ENCODE results near the gene THEMIS.
"Not testable (repeated sequence)": the region's sequence is repeated elsewhere in the genome, so short reads cannot be mapped to it uniquely, and the experiment has no call there.

Gene THEMIS

DNA sequence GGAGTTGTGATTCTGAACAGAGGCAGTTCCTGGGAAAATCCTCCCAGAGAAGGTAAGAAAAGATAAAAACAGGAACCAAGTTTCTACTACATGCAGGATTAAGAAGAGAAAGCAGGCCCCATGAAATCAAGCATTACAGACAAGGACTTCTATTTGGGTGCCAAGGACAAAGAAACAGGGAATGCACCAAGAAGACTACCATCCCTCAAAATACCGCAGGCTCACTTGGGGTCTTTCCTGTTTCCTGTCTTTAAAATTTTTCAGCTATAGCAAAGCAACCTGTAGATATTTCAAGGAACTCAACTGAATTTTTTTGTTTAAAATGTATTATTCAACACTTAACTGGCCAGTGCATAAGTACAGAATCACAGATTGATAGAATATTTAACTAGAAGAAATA is 107.5 kb downstream of the THEMIS start:
- DNase-seq, result no peak

DNA sequence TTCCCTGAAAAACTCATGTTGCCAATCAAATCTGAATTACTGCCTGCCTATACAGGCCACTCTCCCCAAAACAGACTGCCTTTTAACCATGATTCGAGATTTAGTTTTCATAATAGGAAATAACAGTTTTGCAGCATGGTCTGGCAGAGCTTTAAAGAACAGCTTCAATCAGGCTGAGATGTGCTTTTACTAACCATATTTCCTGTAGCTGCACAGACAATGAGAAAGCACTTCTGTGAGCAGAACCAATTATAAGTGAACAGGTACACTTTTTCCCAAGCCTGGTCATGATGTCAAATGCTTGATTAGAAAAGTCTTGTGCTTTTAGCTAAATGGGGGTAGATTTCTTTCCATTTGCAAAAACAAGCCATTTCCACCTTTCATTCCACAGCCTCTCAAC is 108.2 kb downstream of the THEMIS start:
- no peak for DNase-seq

DNA sequence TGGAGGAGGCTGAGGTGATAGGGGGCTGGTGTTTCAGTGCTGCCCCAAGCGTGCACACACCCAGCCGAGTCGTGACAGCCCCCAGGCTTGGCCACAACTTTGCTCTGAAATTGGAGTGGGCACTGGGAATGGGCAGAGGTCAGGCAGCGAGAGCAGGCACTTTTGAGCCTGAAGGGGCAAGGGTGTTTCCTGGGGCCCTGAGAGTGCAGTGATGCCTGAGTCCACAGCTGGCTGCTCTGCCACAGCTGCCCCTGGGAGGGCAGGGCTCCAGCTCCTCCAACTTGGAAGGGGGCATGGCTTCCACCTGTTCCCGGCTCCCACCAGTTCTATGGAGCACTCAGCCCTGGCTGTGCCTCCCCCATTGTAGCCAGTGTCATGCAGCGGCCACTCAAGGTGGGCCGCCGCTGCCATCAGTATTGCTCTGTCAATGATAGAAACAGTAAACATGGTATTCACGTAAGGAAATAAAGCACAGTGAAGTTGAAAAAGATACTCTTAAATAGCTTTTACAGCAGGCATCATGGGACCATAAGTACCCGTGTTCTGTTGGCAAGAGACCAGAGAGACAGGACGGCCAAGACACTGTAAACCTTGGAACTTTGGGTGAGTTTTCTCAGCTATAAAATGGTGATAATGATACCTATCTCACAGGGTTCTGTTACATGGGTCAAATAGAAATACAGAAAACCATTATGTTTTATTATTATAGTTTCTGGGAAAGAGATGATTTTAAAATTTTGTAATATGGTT is 108.9 kb downstream of the THEMIS start:
- DNase-seq, result no peak

DNA sequence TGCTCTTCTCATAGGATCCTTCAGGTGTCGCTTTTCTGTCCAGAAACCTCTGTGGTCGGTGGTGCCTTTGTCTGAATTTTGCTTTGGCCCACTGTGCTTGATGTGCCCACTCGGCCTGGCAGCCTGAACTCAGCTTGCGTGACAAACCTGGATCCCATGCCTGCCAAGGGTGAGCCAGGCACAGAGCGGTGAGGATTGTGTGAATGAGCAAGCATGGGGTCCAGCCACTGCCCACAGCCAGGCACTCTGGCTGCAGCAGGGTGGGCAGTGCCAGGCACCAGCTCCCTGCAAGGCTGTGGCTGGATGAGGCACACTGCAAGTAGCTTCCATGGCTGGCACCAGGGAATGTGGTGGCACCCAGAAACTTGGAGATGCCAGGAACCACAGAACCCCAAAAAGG is 110.3 kb downstream of the THEMIS start:
- no peak for DNase-seq

DNA sequence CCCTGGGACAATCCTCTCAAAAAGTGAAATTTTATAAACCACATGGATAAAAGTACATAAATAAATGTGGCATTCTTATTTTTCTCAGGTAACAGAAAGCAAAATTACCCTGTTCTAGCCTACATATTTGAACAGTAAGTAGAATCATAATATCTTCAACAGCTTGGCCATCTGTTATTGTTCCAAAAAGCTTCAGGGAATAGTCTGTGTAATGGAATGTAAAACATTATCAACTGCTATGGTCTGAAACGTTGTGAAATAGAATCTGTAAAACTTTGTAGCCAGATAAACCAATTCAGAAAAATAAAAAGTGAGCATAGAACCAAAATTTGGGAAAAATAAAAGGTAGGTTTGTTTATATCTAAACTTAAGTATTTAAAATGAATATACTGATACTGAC is 114.7 kb downstream of the THEMIS start:
- no peak for DNase-seq

DNA sequence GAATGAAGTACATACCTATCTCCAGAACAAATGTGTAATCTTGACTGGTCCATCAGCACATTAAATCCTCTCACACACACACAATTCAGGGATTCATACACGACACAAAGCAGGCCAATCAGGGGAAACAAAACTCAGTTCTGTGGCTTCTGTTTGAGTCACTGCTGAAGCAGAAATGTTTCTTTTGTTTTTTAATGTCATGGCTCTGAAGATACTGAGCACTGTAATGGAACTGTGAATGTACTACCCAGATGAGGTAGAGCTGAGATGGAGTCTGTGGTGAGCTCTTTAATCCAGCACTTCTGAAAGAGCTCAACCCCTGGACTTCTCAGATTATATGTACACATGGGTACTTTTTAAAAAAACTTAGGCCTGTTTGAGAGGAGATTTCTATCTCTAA is 116.4 kb downstream of the THEMIS start:
- no peak for DNase-seq

DNA sequence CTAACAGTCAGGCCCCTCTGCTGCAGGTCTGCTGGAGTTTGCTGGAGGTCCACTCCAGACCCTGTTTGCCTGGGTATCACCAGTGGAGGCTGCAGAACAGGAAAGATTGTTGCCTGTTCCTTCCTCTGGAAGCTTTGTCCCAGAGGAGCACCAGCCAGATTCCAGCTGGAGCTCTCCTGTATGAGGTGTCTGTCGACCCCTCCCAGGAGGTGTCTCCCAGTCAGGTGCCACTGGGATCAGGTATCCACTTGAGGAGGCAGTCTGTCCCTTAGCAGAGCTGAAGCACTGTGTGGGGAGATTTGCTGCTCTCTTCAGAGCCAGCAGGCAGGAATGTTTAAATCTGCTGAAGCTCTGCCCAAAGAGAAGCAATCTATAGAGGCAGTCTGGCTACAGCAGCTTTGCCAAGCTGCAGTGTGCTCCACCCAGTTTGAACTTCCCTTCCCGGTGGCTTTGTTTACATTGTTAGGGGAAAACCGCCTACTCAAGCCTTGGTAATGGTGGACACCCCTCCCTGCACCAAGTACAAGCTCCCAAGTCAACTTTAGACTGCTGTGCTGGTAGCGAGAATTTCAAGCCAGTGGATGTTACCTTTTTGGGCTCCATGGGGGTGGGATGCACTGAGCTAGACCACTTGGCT is 119.1 kb downstream of the THEMIS start:
- not testable (repeated sequence) for DNase-seq

DNA sequence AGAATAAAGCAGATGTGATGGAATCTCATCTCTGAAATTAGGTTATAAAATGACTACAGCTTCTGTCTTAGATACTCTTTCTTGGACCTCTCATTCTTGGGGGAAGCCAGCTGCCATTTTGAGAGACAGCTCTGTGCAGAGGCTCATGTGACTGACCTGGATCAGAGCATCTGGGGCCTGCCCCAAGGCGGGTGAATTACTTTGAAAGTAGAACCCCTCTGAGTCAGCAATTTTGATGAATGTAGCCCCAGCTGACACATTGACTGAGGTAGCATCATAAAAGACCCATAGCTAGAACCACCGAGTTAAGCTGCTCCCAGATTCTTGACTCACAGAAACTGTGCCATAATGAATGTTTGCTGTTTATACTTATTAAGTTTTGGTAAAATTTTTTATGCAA is 124.5 kb downstream of the THEMIS start:
- DNase-seq, result peak; percentile 39

DNA sequence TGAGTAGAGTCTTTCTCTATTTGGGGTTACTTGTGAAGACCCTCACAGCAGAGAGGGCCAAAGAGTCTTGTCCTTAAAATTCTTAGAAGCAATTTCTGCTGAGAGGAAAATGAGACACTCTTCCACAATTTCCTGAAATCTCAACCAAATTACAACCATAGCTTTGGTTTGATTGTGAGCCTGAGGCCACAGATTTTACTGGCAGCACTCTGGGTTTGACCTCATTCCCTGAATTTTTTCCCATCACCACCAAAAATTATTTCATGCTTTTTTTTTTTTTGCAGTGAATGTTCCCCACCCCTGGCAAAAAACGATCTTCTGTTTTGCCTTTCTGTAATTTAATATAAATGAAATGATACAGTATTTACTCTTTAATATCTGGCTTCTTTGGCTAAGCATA is 125.5 kb downstream of the THEMIS start:
- DNase-seq, result no peak

DNA sequence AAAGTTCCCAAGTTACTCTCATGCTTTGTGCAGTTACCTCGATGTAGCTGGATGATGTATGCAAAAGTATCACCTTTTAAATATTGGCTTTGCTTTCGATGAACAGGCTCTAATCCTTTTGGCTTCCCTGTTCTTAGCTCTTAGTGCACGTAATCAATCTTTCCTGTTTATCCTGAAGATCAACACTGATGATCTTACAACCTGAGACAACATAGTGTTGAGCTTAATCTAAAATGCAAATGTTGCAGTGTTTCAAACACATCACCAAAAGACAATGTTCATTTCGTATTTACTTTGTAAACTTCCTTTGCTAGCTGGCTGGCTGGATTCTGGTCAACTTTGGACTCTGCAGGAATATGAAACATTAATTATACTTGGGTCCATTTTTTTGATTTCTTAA is 132.1 kb downstream of the THEMIS start:
- DNase-seq, result no peak

DNA sequence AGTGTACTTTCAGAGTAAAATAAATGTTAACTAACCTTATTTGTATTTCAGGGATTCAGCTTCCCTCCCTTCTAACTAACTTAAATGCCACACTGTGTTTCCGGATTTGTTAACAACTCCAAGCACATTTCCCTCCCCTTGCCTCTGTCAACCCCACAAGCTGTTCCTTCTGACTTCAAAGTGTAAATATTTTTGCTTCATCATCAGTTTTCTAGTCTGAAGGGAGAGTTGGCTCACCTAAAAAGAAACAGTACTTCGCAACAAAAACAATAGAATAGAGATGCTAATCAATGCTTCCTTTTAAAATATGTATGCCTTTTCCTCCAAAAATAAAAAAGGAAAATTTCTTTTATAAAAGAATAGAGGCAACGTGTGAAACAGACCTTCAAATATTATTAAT is 132.6 kb downstream of the THEMIS start:
- DNase-seq, result no peak

DNA sequence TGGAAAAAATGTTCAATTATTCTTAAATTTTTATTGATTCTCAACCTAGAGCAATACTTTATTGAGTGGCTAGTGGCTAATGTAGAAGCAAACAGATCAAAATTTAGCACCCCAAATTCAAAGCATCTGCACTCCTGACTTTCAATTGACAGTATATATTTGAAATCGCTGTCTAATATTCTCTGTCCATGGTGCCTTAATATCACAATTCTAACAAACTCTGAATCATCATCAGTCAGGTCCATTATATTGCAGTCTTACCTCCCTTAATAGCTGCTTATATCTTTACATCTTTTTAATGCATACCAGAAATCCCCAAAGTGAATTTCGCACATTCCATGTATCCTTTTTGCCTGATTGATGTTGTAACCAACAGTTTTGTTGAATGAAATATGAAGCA is 134.9 kb downstream of the THEMIS start:
- no peak for DNase-seq

DNA sequence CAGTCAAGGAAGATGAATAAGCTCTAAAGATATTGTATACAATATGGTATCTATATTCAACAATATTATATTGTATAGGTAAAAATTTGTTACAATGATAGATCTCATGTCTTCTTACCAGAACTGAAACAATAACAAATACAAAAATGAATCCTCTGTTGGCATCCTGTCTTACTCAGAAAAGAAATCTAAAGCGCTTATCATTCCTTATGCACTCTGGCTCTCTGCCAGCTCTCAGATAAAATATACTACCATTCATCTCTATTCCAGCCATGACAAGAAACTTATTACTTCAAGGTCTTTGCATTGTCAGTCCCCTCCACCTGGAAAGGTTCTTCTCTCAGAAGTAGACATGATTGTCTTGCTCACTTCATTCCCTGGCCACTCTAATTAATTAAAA is 138.6 kb downstream of the THEMIS start:
- no peak for DNase-seq

DNA sequence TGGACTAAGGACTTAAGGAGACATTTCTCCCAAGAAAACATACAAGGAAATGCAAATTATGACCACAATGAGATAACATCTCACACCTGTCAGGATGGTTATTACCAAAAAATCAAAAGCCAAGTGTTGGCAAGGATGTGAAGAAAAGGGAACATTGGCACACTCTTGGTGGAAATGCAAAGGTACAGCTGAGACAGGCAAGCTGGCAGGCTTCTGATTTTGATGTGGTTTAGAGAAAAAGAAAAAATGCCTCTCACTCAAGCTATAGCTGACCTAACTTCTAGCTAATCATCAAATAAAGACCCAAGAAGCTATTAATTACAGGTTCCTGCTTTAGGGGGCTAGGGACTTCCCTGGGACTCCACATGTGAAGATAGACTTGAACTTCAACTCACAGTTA is 139.8 kb downstream of the THEMIS start:
- DNase-seq, result no peak

DNA sequence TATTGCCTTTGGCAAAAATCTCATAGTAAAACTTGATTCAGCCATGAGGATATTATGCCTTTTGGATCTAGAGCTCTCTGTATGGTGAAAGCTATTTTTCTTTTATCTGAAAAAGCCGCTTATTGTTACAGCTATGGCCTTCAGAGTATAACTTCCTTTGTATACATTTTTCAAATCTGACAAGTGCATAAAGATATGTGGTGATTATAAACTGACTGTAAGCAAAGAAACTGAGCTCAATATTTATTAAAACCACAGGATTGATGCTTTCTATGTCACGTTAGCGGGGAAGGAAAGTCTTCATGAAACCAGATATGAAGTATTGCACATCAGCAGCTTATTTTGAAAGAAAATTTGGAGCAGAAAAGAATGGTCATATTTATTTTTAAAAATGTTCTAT is 151.8 kb downstream of the THEMIS start:
- no peak for DNase-seq

DNA sequence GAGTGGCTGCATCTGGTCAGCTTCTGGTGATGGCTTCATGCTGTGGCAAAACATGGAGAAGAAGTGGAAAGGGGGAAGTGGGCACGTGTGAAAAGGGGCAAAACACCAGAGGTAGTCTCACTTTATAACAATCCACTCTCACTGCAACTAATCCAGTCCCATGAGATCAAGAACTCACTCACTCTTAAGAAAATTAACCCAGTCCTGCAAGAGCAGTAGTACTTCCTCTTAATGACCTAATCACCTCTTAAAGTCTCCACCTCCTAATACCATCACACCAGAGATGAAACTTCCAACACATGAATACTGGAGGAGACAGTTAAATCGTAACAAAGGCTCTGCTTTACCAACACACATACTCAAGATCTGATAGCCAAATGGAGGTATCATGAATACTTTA is 152.6 kb downstream of the THEMIS start:
- no peak for DNase-seq

DNA sequence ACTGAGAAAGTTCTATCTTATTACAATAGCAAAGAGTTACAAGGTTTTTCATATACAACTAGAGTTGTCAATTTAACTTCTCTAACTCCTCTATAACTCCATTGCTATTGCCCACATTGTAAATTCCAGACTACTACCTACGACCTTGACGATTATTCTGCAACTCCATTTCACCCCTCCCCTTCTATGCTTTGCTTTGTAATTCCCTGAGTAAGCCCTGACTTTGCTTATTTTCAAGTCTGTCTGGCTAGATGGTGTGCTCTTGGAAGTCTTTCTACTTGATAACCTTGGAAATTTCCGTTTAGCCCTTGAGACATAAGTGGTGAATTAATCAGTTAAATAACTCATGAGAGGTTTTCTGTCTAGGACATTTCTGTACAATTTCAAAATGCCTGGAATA is 162.4 kb downstream of the THEMIS start:
- no peak for DNase-seq

DNA sequence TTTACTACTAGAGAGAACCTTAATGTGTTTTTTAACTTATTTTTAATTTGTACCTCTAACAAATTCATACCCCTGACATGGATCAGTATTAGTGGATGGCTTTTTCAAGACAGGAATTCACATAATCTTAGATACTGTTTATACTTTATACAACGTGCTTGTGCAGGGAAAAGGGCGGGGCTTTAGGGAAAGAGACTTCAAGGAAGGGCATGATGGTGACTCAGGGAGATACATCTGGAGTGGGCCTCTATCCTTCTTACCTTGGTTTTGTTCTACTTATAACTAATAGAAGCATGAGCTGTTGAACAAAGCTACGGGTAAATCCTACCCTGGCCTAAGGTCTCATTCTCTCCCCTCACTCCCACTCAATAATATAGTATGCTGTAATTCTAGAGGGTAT is 163.1 kb downstream of the THEMIS start:
- no peak for DNase-seq

DNA sequence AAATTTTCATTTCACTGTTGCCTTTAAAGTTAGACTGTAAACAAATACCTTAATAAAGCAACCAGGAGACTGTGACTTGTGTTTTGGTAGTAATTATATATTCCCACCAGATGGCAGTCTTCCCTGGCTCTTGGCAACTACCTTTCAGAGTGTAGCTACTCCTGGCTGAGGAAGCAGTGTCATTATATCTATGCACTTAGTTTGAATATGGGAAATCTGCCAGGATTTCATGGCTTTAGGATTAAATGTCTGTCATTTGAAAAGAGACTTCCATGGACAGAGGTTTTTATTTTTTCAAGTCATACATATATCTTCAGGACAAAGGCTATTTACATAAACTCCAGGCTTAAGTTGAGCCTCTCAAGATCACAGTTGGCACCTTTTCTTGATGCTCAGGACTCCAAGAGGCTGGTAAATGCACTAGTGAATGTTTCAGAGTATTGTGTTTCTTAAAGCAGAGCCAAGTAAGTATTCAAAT is 163.8 kb downstream of the THEMIS start:
- peak; percentile 40 for DNase-seq

DNA sequence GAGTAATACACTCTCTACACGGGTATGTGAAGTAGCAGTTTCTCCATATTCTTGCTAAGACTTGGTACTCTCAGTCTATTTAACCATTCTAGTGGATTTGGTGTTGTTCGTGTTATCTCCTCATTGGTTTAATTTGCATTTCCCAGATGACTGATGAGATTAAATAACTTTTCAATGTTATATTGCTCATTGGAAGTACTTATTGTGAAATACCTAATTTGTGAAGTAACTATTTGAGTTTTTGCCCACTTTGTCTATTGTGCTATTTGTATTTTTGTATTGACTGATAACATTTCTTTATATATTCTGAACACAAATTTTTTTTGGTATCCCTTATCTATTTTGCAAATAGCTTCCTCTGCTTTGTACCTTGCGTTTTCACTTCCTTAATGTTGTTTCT is 167.9 kb downstream of the THEMIS start:
- DNase-seq, result no peak

DNA sequence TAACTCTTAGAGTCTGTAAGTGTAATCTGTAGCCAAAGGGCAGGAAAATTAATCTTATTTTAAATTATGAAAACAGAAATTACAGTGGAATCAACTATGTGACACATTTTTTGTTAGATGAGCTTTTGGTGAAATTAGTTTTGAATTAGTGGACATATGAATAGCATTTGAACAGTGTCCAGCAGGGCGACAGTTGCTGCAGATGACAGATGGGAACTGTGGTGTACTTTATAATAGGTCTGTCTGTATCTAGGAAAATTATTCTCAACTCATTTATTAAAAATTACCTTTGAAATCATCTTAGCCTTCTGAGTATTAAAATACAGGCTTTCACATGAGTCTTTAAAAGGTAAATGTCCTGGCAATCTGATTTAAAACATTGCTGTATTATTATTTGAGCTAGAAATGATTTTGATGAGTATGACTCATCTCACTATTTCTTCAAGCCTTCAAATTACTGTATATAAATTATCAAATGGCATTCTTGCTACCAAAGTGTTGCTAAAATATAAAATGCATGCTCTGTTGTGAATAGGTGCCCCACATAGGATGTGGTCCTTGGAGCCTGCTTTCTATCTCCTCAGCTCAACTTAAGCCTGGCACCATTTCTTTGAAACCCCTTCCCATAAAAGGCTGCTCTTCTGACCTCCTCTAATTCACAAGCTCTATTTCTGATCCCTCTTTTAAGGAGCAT is 173.5 kb downstream of the THEMIS start:
- no peak for DNase-seq

DNA sequence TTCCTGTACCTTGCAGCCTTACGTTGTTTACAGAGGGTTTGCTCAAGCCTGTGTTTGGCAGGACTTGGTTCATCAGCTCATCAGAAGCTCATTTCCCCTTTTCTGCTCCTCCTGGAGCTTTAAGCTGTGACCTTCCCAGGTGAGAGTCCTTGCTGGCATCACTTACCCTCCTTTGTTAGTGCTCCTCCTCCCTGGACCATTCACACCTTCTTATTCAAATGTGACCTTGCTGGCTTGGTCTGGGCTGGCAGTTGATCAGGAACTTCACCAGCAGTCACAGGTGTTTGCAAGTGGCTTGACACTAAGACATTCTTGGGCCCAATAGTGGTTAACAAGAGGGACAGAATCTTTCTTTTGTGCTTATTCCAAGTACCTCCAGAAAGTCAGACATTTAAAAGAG is 175.0 kb downstream of the THEMIS start:
- no peak for DNase-seq

DNA sequence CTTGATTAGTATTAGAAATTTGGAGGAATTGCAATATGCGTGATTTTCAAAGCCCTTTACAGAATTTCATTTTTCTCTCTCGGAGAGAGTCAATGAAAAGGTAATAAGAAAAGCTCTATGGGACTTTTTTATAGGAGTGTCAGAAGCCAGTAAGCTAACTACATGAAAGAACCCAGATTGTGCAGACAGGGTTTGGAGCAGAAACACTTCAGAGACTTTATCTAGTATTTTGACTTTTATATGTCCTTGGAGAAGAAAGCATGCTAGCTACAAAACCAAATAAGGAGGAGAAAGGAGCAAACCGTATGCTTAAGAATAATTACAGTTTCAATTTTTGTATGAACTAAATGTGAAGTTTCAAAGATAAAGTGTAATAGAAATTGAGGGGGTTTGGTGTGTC is 182.2 kb downstream of the THEMIS start:
- no peak for DNase-seq

DNA sequence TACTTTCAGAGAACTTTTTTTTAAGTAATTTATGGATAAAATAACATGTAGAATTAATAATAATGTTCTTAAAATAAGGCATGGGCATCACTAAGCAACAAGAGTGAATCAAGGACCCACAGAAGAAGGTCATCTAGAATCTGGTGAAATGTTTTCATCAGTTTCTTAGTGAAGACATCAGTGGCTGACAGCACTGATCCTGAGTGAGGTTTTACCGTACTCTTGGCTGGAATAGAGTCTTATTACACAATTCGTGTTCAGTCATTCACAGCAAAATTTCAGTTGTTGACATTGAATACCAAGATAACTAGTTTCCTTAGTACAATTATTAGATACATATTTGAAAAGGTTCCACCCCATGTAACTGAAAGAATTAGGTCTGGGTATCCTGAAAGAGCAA is 183.5 kb downstream of the THEMIS start:
- no peak for DNase-seq
